C4-2B (cell line): Measurements from ENCODE around the gene FGFRL1.

Experiments
- ZFX ChIP-seq: fragments of 450-650 bp; IDR thresholded peaks from 2 replicates; pipeline ENCODE4 v1.6.1; 2017
- TF ChIP-seq, protein P1 (sequence below): fragments of 450-650 bp; conservative IDR thresholded peaks from 2 replicates; pipeline ENCODE4 v1.5.1; 2017; ENCODE audit warnings: mild to moderate bottlenecking

DNA sequence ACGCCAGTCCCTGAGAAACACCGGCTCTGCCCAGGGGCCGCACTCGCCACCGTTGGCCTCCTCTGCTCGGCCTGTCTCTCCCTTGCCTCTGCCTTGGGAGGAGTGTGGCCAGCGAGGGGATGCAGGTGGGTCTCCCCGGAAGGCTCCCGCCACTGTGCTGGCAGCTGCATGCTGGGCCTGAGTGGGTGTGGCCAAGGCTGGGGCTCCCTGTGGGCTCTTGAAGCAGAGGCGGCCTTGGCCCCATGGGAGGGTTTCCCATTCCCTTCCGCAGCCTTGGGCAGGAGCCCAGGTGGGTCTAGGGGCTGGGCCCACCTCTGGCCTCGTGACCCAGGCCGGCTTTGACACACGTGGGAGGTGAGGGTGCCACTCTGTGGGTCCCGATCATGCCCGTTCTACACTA, 19.1 kb downstream of the FGFRL1 start:
- TF ChIP-seq, protein P1, sequence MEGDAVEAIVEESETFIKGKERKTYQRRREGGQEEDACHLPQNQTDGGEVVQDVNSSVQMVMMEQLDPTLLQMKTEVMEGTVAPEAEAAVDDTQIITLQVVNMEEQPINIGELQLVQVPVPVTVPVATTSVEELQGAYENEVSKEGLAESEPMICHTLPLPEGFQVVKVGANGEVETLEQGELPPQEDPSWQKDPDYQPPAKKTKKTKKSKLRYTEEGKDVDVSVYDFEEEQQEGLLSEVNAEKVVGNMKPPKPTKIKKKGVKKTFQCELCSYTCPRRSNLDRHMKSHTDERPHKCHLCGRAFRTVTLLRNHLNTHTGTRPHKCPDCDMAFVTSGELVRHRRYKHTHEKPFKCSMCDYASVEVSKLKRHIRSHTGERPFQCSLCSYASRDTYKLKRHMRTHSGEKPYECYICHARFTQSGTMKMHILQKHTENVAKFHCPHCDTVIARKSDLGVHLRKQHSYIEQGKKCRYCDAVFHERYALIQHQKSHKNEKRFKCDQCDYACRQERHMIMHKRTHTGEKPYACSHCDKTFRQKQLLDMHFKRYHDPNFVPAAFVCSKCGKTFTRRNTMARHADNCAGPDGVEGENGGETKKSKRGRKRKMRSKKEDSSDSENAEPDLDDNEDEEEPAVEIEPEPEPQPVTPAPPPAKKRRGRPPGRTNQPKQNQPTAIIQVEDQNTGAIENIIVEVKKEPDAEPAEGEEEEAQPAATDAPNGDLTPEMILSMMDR, result no peak
- no peak for TF ChIP-seq ZFX
